OCI-LY1 (cell line): ENCODE measurements around the gene SUPT3H.

Experiments used
- H2AFZ ChIP-seq: fragments of 200-600 bp; sonication (generic), shearing (Covaris generic); 2 replicates; pipeline ENCODE4 v1.6.0; 2014; ENCODE audit warnings: antibody characterized with exemption, mild to moderate bottlenecking, low read length
- H3F3A ChIP-seq: fragments of 200-600 bp; sonication (generic), shearing (Covaris generic); 2 replicates; pipeline ENCODE4 v1.6.0; 2014; ENCODE audit warnings: mild to moderate bottlenecking, antibody characterized with exemption, low read length, moderate library complexity; ENCODE audit not compliant: insufficient read depth
- H3K27ac ChIP-seq: fragments of 200-600 bp; sonication (generic); 2 replicates; pipeline ENCODE4 v1.5.1; 2014; ENCODE audit warnings: low read length, mixed run types, mild to moderate bottlenecking, low read depth; ENCODE audit not compliant: poor library complexity, severe bottlenecking
- H3K27me3 ChIP-seq: fragments of 200-600 bp; sonication (generic); 2 replicates; pipeline ENCODE4 v1.6.0; 2014; ENCODE audit warnings: antibody characterized with exemption, mild to moderate bottlenecking, low read length, moderate library complexity; ENCODE audit not compliant: insufficient read depth
- H3K36me3 ChIP-seq: fragments of 200-600 bp; sonication (generic); 2 replicates; pipeline ENCODE4 v1.6.1; 2014; ENCODE audit warnings: mild to moderate bottlenecking, antibody characterized with exemption, low read length, moderate library complexity, mixed read lengths; ENCODE audit not compliant: insufficient read depth
- H3K4me1 ChIP-seq: fragments of 200-600 bp; sonication (generic); 2 replicates; pipeline ENCODE4 v1.5.1; 2014; ENCODE audit warnings: mild to moderate bottlenecking, low read length, moderate library complexity; ENCODE audit not compliant: insufficient read depth, severe bottlenecking
- H3K4me2 ChIP-seq: fragments of 200-600 bp; sonication (generic), shearing (Covaris generic); 2 replicates; pipeline ENCODE4 v1.6.1; 2014; ENCODE audit warnings: low read length
- H3K4me3 ChIP-seq: fragments of 200-600 bp; sonication (generic); 2 replicates; pipeline ENCODE4 v1.5.1; 2014; ENCODE audit warnings: low read length, low read depth, mild to moderate bottlenecking, mixed read lengths; ENCODE audit not compliant: poor library complexity, severe bottlenecking
- H3K79me2 ChIP-seq: fragments of 200-600 bp; shearing (Covaris generic); 2 replicates; pipeline ENCODE4 v1.6.1; 2016; ENCODE audit warnings: mixed run types, low read length, mixed read lengths; ENCODE audit not compliant: insufficient read depth
- H3K9ac ChIP-seq: fragments of 200-600 bp; sonication (generic), shearing (Covaris generic); 2 replicates; pipeline ENCODE4 v1.6.1; 2014; ENCODE audit warnings: mild to moderate bottlenecking, low read length, mixed read lengths
- H3K9me2 ChIP-seq: fragments of 200-600 bp; sonication (generic), shearing (Covaris generic); 2 replicates; pipeline ENCODE4 v1.6.1; 2014; ENCODE audit warnings: low read depth, mild to moderate bottlenecking, low read length, mixed read lengths
- H3K9me3 ChIP-seq: fragments of 200-600 bp; shearing (Covaris generic); 2 replicates; pipeline ENCODE4 v1.6.1; 2014; ENCODE audit warnings: low read length, mixed read lengths
- H4K20me1 ChIP-seq: fragments of 200-600 bp; sonication (generic), shearing (Covaris generic); 2 replicates; pipeline ENCODE4 v1.6.0; 2016; ENCODE audit warnings: mild to moderate bottlenecking, low read length; ENCODE audit not compliant: insufficient read depth
- EZH2 ChIP-seq: fragments of 200-600 bp; sonication (generic), shearing (Covaris generic); IDR thresholded peaks from 2 replicates; pipeline ENCODE4 v1.8.0; 2017; ENCODE audit warnings: borderline replicate concordance, mixed run types, mild to moderate bottlenecking, antibody characterized with exemption, low read length, moderate library complexity, mixed read lengths
- TF ChIP-seq, protein P1 (sequence below): fragments of 200-600 bp; sonication (generic), shearing (Covaris generic); IDR thresholded peaks from 2 replicates; pipeline ENCODE4 v1.5.1; 2017; ENCODE audit warnings: mild to moderate bottlenecking, antibody characterized with exemption, low read length, moderate library complexity, mixed read lengths

The SUPT3H gene

DNA sequence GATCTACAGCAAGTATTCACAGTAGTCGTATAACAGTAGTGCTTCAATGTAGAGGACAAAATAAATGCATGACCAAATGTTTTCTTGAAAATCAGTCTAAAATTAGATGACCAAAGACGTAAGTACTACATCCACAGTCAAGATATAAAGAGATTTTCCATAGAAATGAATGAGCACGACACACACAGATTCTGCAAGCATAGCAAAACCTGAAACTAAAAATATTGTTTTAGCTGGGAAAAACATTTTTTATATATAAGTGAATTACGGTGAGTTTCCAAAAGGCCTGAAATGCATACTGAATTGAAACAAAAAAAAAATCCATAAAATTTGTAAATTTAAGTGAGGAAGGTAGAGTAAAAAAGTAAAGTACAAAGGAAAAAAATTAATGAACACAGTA, 217.4 kb downstream of the SUPT3H start:
- Histone ChIP-seq H3K27me3 (no peaks in the 10 kb centered on the region), H3F3A (no peaks in the 10 kb centered on the region), H3K4me2 (no peak overlapping the region), H3K4me3 (no peak overlapping the region), H3K9me2 (no peaks in the 10 kb centered on the region), H3K27ac (no peak overlapping the region), H3K79me2 (no peaks in the 10 kb centered on the region), H4K20me1 (no peaks in the 10 kb centered on the region), H2AFZ (no peak overlapping the region), H3K4me1 (no peaks in the 10 kb centered on the region), H3K36me3 (no peaks in the 10 kb centered on the region), H3K9ac (no peak overlapping the region), H3K9me3 (no peaks in the 10 kb centered on the region)
- no peak for TF ChIP-seq EZH2
- TF ChIP-seq, protein P1, sequence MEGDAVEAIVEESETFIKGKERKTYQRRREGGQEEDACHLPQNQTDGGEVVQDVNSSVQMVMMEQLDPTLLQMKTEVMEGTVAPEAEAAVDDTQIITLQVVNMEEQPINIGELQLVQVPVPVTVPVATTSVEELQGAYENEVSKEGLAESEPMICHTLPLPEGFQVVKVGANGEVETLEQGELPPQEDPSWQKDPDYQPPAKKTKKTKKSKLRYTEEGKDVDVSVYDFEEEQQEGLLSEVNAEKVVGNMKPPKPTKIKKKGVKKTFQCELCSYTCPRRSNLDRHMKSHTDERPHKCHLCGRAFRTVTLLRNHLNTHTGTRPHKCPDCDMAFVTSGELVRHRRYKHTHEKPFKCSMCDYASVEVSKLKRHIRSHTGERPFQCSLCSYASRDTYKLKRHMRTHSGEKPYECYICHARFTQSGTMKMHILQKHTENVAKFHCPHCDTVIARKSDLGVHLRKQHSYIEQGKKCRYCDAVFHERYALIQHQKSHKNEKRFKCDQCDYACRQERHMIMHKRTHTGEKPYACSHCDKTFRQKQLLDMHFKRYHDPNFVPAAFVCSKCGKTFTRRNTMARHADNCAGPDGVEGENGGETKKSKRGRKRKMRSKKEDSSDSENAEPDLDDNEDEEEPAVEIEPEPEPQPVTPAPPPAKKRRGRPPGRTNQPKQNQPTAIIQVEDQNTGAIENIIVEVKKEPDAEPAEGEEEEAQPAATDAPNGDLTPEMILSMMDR = no peak

DNA sequence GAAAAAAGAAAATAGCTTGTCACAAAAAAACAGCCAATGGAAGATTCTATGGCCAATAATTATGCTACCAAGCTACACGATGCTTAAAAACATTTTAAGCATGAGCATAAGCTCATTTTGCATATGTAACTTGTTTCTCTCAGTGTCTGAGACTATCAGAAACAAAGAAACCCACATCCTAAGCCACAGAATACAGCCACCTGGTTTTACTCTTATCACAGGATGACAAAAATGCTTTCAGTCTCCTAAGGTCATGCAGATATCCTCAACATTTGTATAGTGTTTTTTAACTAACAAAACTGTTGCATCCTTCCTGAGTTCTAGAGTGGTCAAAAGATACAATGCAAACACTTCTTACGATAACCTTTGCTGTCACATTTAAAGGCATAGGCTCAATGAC, 221.7 kb downstream of the SUPT3H start:
- Histone ChIP-seq H3K4me2 (no peak overlapping the region), H3K36me3 (no peaks in the 10 kb centered on the region), H3K27ac (no peak overlapping the region), H3K9me3 (no peaks in the 10 kb centered on the region), H3K4me1 (no peaks in the 10 kb centered on the region), H3K27me3 (no peaks in the 10 kb centered on the region), H3K9ac (no peak overlapping the region), H3F3A (no peaks in the 10 kb centered on the region), H4K20me1 (no peaks in the 10 kb centered on the region), H3K79me2 (no peaks in the 10 kb centered on the region), H2AFZ (no peak overlapping the region), H3K9me2 (no peaks in the 10 kb centered on the region), H3K4me3 (no peak overlapping the region)
- TF ChIP-seq, protein P1 = no peak
- no peak for TF ChIP-seq EZH2

DNA sequence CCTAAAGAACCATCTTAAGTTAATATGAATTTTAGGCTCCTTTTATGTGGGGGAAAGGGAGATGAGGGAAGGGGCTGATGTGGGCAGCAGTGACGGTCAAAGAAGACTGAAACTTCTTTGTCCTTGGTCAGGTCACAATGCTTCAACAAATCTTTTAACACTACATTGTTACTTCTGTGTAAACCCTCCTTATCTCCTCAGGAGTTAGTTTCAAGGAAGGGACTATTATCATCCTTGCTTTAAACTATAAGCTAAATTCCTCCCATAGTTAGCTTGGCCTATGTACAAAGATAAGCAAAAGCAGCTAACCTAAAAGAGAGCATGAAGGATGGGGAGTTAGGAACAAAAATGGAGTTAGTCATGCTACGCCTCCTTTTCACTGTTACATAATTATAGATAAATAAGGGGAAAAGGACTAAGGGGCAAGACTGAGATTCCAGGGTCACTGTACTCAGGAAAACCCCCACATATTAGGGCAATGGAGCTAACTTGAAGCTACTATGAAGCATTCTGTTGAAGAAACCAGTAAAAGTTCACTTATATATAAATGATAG, 222.3 kb downstream of the SUPT3H start:
- Histone ChIP-seq H3K9me3 (no peaks in the 10 kb centered on the region), H3K4me2 (no peak overlapping the region), H3K27me3 (no peaks in the 10 kb centered on the region), H4K20me1 (no peaks in the 10 kb centered on the region), H3K9ac (no peak overlapping the region), H2AFZ (no peak overlapping the region), H3F3A (no peaks in the 10 kb centered on the region), H3K4me3 (no peak overlapping the region), H3K79me2 (no peaks in the 10 kb centered on the region), H3K27ac (no peak overlapping the region), H3K36me3 (no peaks in the 10 kb centered on the region), H3K4me1 (no peaks in the 10 kb centered on the region), H3K9me2 (no peaks in the 10 kb centered on the region)
- TF ChIP-seq, protein P1 = no peak
- no peak for TF ChIP-seq EZH2
